IPS-11a (cell line): Measurements from ENCODE around the gene SPNS1.
A peak's percentile ranks its signal among the peaks of the same experiment; 100 is the strongest.
"Not testable (repeated sequence)": the region's sequence is repeated elsewhere in the genome, so short reads cannot be mapped to it uniquely, and the experiment has no call there.

Experiments used
- H3K4me3 ChIP-seq: one replicate; pipeline ENCODE4 v1.5.1; 2013; ENCODE audit warnings: low read depth, low read length, control low read depth

The SPNS1 gene, protein sequence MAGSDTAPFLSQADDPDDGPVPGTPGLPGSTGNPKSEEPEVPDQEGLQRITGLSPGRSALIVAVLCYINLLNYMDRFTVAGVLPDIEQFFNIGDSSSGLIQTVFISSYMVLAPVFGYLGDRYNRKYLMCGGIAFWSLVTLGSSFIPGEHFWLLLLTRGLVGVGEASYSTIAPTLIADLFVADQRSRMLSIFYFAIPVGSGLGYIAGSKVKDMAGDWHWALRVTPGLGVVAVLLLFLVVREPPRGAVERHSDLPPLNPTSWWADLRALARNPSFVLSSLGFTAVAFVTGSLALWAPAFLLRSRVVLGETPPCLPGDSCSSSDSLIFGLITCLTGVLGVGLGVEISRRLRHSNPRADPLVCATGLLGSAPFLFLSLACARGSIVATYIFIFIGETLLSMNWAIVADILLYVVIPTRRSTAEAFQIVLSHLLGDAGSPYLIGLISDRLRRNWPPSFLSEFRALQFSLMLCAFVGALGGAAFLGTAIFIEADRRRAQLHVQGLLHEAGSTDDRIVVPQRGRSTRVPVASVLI

GRCh38 chr16:28974437-28975157 lies at the start of gene SPNS1:
SPNS1 (plus strand) TSS chr16:28974778; CDS start chr16:28975152, 374 bp downstream.
- H3K4me3 ChIP-seq, result peak within 1 kb of the TSS; percentile 99

- H3K4me3 ChIP-seq, result peak overlapping the region; percentile 69
Observed at GRCh38 chr16:28925386-28926228, 49.0 kb upstream of the SPNS1 start.

DNA sequence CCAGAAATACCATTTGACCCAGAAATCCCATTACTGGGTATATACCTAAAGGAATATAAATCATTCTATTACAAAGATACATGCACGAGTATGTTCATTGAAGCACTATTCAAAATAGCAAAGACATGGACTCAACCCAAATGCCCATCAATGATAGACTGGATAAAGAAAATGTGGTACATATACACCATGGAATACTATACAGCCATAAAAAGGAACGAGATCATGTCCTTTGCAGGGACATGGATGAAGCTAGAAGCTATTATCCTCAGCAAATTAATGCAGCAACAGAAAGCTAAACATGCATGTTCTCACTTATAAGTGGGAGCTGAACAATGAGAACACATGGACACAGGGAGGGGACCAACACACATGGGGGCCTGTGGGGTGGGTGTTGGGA lies 48.3 kb upstream of the SPNS1 start:
- H3K4me3 ChIP-seq, result peak overlapping the region; percentile 69

- no peak overlapping the region for H3K4me3 ChIP-seq
Observed at GRCh38 chr16:28927815-28928214, 46.8 kb upstream of the SPNS1 start.

DNA sequence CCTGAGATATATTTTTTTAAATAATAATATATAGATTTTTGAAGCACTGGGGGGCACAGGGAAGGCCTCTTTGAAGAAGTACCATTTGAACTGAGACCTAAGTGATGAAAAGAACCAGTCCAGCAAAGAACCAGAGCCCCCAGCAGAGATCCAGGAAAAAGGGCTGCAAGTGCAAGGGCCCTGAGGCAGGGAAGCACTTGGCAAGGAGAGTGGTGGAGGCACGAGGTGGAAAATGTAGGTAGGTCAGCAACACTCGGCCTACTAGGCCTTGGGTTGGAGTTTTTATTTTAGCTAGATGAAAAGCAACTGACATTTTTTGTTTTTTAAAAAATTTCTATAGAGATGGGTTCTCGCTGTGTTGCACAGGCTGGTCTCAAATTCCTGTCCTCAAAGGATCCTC lies 44.4 kb upstream of the SPNS1 start:
- no peak overlapping the region for H3K4me3 ChIP-seq

DNA sequence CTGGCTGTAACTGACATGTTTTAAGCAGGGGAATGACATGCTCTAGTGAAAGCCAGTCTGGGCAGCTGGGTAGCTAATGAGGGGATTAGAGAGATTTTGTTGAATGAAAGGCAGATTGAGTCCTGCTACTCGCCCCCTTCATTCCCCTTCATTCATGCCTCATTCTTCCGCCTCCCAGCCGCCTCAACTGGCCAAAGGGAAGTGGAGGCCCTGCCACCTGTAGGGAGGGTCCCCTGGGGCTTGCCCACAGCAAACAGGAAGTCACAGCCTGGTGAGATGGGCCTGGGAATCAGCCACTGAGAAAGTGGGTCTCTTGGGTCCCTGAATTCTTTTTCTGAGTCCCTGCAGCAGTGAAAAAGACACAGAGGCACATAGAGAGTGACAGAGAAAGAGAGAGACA lies 43.9 kb upstream of the SPNS1 start:
- no peak overlapping the region for H3K4me3 ChIP-seq

GRCh38 chr16:28931801-28932225 lies 42.8 kb upstream of the SPNS1 start, which contains the start of gene CD19:
CD19 (plus strand) TSS chr16:28931971; CDS start chr16:28932001, 30 bp downstream.
- no peak within 1 kb of the TSS for H3K4me3 ChIP-seq

- H3K4me3 ChIP-seq, result no peak overlapping the region
Observed at GRCh38 chr16:28932339-28933141, 42.0 kb upstream of the SPNS1 start.

- no peak overlapping the region for H3K4me3 ChIP-seq
Observed at GRCh38 chr16:28933171-28933570, 41.4 kb upstream of the SPNS1 start.

GRCh38 chr16:28935346-28935745 lies 39.2 kb upstream of the SPNS1 start:
- H3K4me3 ChIP-seq, result no peak overlapping the region

DNA sequence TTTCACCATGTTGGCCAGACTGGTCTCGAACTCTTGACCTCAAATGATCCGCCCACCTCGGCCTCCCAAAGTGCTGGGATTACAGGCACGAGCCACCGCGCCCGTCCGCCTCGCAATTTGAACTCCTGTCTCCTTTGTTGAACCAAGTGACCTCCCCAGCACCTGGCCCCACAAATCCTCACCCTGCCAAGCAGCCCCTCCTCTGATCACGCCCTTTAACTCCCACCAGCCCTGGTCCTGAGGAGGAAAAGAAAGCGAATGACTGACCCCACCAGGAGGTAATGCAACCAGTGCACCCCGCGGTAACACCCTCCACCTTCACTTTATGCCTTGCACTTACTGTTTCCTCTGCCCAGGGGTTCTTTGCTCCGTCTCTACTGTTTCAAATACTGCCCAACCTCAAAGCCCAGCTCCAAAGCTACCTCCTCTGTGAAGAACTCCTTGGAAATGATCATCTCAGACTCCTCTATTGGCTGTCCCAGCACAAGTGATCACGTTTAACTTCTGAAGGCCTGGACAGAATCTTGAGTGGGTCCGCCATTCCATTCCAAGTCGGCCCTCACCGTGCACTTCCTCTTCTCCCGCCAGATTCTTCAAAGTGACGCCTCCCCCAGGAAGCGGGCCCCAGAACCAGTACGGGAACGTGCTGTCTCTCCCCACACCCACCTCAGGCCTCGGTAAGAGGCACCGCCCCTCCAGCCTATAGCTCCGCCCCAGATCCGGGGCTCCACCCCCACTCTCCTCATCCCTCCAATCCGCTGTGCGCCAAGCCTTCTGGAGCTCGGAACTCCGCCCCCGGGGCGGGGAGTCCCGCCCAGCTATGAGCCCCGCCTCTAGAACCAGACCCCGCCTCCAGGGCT lies 38.4 kb upstream of the SPNS1 start:
- H3K4me3 ChIP-seq, result peak overlapping the region; percentile 8

- H3K4me3 ChIP-seq, result no peak overlapping the region
Observed at GRCh38 chr16:28936784-28937155, 37.8 kb upstream of the SPNS1 start.

GRCh38 chr16:28937222-28937876 lies 37.2 kb upstream of the SPNS1 start:
- H3K4me3 ChIP-seq, result no peak overlapping the region

GRCh38 chr16:28938721-28939120 lies 35.9 kb upstream of the SPNS1 start:
- H3K4me3 ChIP-seq, result no peak overlapping the region

- not testable (repeated sequence) for H3K4me3 ChIP-seq
Observed at GRCh38 chr16:28939825-28940224, 34.8 kb upstream of the SPNS1 start.

DNA sequence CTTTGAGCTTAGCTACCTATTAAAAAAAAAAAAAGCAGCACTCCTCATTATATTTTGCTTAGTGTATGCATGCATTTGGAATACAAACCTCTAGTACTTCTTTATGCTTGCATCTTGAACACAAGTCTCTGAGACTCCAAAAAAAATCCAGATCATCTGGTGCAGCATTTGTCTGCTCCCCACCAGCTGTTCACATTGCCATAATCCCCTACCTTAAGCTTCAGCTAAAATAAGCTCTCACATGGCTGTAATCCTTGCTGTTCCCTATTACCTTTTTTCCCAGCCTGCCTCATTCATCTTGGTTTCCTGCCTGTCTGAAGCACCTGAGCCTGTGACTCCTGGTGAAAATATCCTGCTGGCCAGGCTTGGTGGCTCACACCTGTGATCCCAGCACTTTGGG lies 31.3 kb upstream of the SPNS1 start:
- no peak overlapping the region for H3K4me3 ChIP-seq

GRCh38 chr16:28946681-28947080 lies 27.9 kb upstream of the SPNS1 start:
- no peak overlapping the region for H3K4me3 ChIP-seq

- peak within 1 kb of the TSS; percentile 80 for H3K4me3 ChIP-seq
Observed at GRCh38 chr16:28950648-28951409, 23.7 kb upstream of the SPNS1 start, which contains the start of gene NFATC2IP. NFATC2IP (plus strand) TSS chr16:28950937; CDS start chr16:28951012, 75 bp downstream.
